ENCODE results near the gene PLA2G1B.

DNA sequence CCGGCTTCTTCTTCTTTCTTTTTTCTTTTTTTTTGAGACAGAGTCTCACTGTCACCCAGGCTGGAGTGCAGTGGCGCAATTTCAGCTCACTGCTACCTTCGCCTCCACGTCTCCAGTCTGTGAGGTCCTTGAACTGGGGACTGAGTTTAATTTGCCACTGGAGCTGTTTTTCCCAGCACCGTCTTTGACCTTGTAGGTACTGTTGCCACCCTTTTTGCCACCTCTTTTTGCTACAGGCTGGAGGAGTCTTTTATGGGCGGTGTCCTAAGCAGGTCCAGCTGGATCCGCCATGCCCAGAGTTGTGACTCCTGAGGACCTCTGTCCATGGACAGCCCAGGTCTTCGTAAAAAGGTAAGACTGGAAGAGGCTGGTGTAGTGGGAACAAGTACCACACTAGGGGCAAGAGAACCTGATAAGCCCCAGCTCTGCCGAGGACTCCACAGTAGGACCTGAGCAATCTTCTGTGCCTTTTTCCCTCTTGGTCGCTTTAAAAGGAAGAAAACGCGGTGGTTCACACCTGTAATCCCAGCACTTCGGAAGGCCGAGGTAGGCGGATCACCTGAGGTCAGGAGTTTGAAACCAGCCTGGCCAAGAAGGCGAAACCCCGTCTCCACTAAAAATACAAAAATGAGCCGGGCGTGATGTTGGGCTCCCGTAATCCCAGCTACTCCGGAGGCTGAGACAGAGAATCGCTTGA, 36.8 kb downstream of the PLA2G1B start:
- TF ChIP-seq, protein P1, sequence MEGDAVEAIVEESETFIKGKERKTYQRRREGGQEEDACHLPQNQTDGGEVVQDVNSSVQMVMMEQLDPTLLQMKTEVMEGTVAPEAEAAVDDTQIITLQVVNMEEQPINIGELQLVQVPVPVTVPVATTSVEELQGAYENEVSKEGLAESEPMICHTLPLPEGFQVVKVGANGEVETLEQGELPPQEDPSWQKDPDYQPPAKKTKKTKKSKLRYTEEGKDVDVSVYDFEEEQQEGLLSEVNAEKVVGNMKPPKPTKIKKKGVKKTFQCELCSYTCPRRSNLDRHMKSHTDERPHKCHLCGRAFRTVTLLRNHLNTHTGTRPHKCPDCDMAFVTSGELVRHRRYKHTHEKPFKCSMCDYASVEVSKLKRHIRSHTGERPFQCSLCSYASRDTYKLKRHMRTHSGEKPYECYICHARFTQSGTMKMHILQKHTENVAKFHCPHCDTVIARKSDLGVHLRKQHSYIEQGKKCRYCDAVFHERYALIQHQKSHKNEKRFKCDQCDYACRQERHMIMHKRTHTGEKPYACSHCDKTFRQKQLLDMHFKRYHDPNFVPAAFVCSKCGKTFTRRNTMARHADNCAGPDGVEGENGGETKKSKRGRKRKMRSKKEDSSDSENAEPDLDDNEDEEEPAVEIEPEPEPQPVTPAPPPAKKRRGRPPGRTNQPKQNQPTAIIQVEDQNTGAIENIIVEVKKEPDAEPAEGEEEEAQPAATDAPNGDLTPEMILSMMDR (IDR thresholded peaks at IDR 0.05) = no peak
- peak in 1 of 2 donors; percentile 30 for TF ChIP-seq POLR2A (IDR thresholded peaks at IDR 0.05)

Data from adrenal gland (tissue), 5 donors.